ENCODE results near the gene TNRC6C.

The TNRC6C gene

GRCh38 chr17:78125138-78125913 is 166.8 kb downstream of the TNRC6C start:
- peak overlapping the region; percentile 16; the same call in 1 of the 2 replicates for H3K4me3 ChIP-seq (ENCODE audit: low read depth, low read length)
- peaks cover 24% of the 10 kb centered on the region for H3K4me1 ChIP-seq
- DNase-seq: no peak
- no peaks in the 10 kb centered on the region for H3K27me3 ChIP-seq
- H3K36me3 ChIP-seq: no peaks in the 10 kb centered on the region; the same call in 1 of the 2 replicates
- TF ChIP-seq CTCF (IDR thresholded peaks at IDR 0.05; ENCODE audit: low read depth, low read length): no peak
- H3K9me3 ChIP-seq: no peaks in the 10 kb centered on the region

GRCh38 chr17:78125976-78126894 is 167.7 kb downstream of the TNRC6C start:
- no peak for TF ChIP-seq CTCF (IDR thresholded peaks at IDR 0.05; ENCODE audit: low read depth, low read length)
- peaks cover 24% of the 10 kb centered on the region for H3K4me1 ChIP-seq
- H3K4me3 ChIP-seq (ENCODE audit: low read depth, low read length): peak overlapping the region; percentile 16; the same call in 1 of the 2 replicates
- DNase-seq: peak; percentile 82
- no peaks in the 10 kb centered on the region for H3K9me3 ChIP-seq
- H3K36me3 ChIP-seq: no peaks in the 10 kb centered on the region; the same call in 1 of the 2 replicates
- H3K27me3 ChIP-seq: 0 out of 2 replicates have a peak, but pooled peaks cover under 1% of the 10 kb centered on the region

- no peaks in the 10 kb centered on the region; the same call in 1 of the 2 replicates for H3K36me3 ChIP-seq
- no peak for TF ChIP-seq CTCF (IDR thresholded peaks at IDR 0.05; ENCODE audit: low read depth, low read length)
- 0 out of 2 replicates have a peak, but pooled peaks cover 4% of the 10 kb centered on the region for H3K27me3 ChIP-seq
- DNase-seq: no peak
- no peak overlapping the region for H3K4me3 ChIP-seq (ENCODE audit: low read depth, low read length)
- no peaks in the 10 kb centered on the region for H3K9me3 ChIP-seq
- peaks cover 24% of the 10 kb centered on the region for H3K4me1 ChIP-seq
Observed at GRCh38 chr17:78126895-78127238, 168.4 kb downstream of the TNRC6C start.

GRCh38 chr17:78127239-78127887 is 168.9 kb downstream of the TNRC6C start:
- Histone ChIP-seq H3K27me3 (0 out of 2 replicates have a peak, but pooled peaks cover 4% of the 10 kb centered on the region), H3K4me3 (ENCODE audit: low read depth, low read length) (peak overlapping the region; percentile 69), H3K9me3 (no peaks in the 10 kb centered on the region), H3K36me3 (no peaks in the 10 kb centered on the region; the same call in 1 of the 2 replicates), H3K4me1 (peaks cover 24% of the 10 kb centered on the region)
- DNase-seq: no peak
- TF ChIP-seq CTCF (IDR thresholded peaks at IDR 0.05; ENCODE audit: low read depth, low read length): no peak

GRCh38 chr17:78127888-78128550 is 169.5 kb downstream of the TNRC6C start:
- Histone ChIP-seq H3K36me3 (no peaks in the 10 kb centered on the region; the same call in 1 of the 2 replicates), H3K4me3 (ENCODE audit: low read depth, low read length) (peak overlapping the region; percentile 69), H3K4me1 (peaks cover 24% of the 10 kb centered on the region), H3K9me3 (no peaks in the 10 kb centered on the region), H3K27me3 (0 out of 2 replicates have a peak, but pooled peaks cover 4% of the 10 kb centered on the region)
- no peak for DNase-seq
- TF ChIP-seq CTCF (IDR thresholded peaks at IDR 0.05; ENCODE audit: low read depth, low read length): no peak
